SK-MEL-5 (cell line): ENCODE data around the gene CLSTN2. TPM values are rescaled to one million over a fixed set of nuclear protein-coding genes. Genes with fewer than 3 reads are reported as not detected.
A peak's percentile ranks its signal among the peaks of the same experiment; 100 is the strongest.

Experiments used
- DNase-seq: peaks from one replicate; pipeline ENCODE4 v3.0.0-alpha.2; 2016; ENCODE audit warnings: low read depth, low spot score
- in situ Hi-C: cut with HindIII; loops from 2 replicates; pipeline ENCODE4 v1.10.0; 2016; ENCODE audit warnings: low sequenced_read_pairs, high pct_unique_total_duplicates, low pct_unique_long_range_greater_than_20kb
- total RNA-seq: library from RNA; depleted of rRNA; stranded (reverse); fragments of >200 nt; shearing (Covaris generic); gene quantifications from 2 replicates; pipeline ENCODE4 v1.2.3, GENCODE V29; 2014

CLSTN2 gene
- total RNA-seq, 1 experiment from 2014 or later: not detected

DNA sequence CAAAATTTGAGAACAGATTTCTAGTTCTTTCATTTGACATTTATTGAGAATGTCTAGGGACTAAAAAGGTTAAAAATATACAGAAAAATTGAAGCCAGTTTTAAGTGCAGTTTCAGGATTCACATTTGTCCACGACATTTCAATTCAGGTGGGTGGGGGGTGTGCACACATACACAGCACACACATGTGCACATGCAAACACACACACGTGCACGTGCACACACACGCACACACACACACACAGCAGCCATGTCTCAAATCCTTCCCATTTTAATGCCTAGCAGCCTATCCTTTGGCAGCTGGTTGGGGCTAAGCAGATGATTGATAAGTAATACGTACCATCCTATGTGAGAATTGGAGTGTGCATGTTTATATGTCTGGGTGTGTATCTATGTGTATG, 504.5 kb downstream of the CLSTN2 start:
- in situ Hi-C loops: no loop called here
- no peak for DNase-seq

DNA sequence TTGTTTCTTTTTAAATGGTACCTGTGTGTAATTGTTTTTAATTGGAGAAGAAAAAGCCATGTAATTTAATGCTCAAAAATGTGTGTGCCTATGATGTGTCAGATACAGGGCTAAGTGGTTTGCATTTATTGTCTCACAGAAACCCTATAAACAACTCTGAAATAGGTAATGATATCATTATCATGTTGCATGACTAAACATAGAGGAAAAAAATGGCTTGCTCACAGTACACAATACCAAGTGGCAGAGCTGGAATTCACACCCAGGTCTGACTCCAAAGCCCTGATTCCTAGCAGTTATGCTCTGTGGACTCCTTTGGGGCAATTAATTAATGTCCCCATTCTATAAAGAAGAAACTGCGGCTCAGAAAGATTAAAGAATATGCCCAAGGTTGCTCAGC, 505.5 kb downstream of the CLSTN2 start:
- no peak for DNase-seq
- in situ Hi-C loops: no loop called here

DNA sequence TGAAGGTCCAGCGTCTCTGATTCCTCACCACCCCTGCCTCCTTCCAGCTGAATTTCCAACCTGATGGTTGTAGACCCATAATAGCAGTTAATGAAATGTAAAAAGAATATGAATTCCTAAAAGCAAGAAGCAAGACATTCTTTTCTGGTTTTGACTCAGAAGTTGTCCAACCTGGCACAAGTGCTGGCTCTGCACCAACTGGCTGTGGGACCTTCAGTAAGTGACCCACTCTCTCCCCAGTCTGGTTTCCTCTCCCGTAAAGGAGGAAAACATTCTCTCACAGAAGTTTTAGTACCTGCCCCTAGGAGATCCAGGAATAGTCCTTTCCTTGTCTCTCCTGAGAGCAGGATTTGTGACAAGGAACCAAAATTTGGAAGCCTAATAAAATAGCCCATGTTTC, 506.0 kb downstream of the CLSTN2 start:
- no peak for DNase-seq
- in situ Hi-C loops: no loop called here

DNA sequence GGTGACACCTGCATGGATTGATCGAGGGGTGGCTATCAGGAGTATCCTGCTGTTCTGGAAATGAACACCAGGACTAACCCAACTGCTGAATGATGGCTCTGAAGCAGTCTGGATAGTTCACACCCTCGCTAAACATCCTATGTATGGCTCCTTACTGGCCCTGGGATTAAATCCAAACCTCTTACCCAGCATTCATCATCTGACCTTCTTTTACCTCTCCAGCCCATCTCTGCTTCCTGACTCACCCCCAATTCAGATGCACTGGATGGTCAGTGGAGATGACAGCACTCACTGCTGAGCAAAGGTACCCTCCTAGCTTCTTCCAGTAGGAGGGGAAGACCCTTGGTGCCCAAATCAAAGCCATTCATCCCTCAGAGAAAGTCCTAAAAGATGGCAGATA, 507.6 kb downstream of the CLSTN2 start:
- no peak for DNase-seq
- in situ Hi-C loops: no loop called here

GRCh38 chr3:140443073-140443472, 508.1 kb downstream of the CLSTN2 start:
- in situ Hi-C loops: no loop called here
- DNase-seq: no peak

DNA sequence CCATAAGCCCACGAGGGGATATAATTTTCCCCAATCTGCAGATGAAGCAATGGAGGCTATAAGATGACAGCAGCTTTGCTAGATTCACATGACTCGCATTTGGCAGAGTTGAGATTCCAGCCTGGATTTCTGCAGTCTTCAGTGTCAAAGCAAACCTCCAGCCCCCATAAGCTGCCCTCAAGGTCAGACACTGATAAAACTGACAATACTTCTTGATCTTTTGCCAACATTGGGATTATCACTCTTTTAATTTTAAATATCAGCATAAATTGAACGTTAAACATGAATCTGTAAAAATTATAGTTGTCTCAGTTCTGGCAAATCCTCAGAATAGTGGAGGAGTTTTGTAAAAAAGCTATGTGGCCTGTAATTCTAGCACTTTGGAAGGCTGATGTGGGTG, 508.8 kb downstream of the CLSTN2 start:
- no peak for DNase-seq
- in situ Hi-C loops: no loop called here

- in situ Hi-C loops: no loop called here
- no peak for DNase-seq
Measured at GRCh38 chr3:140446734-140447133, 511.7 kb downstream of the CLSTN2 start.

GRCh38 chr3:140447136-140447535, 512.2 kb downstream of the CLSTN2 start:
- in situ Hi-C loops: no loop called here
- no peak for DNase-seq

DNA sequence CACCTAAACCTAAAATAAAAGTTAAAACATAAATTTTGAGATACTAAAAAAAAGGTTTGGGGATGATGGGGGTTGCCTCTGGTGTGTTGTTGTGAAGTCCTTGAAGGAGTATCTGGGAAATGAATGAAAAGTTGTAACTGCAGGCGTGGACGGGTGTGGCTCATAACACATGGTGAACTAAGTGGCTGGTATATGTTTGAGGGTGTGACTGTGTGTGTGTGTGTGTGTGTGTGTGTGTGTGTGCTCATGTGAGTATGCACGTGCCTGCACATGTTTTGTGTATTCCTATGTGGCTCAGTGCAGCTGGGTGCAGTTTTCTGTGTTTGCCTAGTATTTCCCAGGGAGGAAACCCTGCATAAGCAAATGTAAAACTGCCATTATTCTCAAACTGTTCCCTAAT, 513.0 kb downstream of the CLSTN2 start:
- DNase-seq: no peak
- in situ Hi-C loops: no loop called here

GRCh38 chr3:140449413-140450256, 514.6 kb downstream of the CLSTN2 start:
- no peak for DNase-seq
- in situ Hi-C loops: no loop called here

- no peak for DNase-seq
- in situ Hi-C loops: no loop called here
Measured at GRCh38 chr3:140453750-140454149, 518.8 kb downstream of the CLSTN2 start.

DNA sequence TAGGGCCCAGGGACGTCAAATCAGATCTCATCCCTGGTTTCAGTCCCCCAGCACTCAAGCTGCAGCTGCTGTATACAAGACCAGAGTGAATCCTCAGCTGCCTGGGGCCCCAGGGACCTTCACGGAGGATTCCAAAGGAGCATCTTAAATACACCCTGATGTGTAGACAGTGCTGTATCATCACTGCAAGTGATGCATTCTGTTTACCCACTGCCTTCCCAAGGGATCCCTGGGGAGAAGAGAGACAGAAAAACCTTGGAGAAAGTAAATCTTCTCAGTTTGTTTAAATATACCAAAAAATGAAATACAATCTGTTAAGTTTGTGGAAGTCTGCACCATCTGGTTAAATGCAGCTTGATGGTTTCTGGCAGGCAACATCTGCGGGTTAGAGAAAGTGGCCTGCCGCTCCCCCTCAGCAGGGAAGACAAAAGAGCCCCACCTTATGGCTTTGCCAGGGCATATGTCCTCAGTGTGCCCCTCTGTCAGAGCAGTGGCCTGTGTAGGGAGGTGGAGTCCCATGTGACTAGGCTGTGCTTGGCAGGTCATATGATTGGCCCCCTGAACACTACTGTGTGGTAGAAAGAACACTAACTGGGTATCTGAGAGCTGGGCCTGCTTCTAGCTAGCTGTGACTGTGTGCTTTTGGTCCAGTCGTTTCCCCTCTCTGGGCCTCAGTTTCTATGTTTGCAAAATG, 520.7 kb downstream of the CLSTN2 start:
- no peak for DNase-seq
- in situ Hi-C loops: no loop called here

- in situ Hi-C loops: no loop called here
- DNase-seq: no peak
Measured at GRCh38 chr3:140456974-140457373, 522.0 kb downstream of the CLSTN2 start.

- in situ Hi-C loops: no loop called here
- no peak for DNase-seq
Measured at GRCh38 chr3:140459462-140459861, 524.5 kb downstream of the CLSTN2 start.

DNA sequence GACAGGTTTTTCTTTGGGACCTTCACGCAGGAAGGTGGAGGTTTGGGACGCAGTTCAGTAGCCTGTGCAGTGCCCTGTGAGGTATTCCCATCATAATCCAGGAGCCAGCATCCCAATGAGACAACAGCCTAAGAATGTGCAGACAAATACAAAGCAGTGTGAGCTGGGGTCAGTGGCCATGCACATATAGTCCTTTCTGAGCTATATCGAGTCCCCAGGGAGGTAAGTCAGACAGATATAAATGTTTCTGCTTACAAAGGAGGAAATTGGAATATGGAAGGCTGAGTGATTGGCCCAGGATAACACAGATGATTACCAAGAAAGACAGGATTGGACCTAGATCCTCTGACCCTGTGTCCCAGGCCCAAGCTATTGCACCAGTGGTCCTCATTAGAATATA, 526.3 kb downstream of the CLSTN2 start:
- in situ Hi-C loops: no loop called here
- no peak for DNase-seq

DNA sequence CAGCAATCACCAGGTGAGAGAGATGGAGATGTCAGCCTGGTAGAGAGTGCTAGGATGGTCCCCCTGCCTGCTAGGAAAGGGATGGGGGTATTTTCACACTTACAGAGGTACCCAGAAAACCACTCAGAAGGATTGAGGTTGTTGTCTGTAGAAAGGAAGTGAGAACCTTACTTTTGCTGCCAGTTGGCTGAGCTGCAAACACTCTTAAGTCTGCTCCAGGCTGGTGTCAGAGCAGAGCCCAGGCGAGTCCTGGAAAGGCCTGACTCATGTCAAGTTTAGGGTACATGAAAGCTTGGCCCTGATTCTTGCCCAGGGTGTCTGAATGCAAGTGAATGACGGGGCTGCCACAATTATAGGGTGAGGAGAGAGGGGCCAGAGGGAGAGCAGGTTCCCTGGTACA, 528.4 kb downstream of the CLSTN2 start:
- DNase-seq: no peak
- in situ Hi-C loops: no loop called here

- in situ Hi-C loops: no loop called here
- DNase-seq: no peak
Measured at GRCh38 chr3:140465988-140466387, 531.0 kb downstream of the CLSTN2 start.

DNA sequence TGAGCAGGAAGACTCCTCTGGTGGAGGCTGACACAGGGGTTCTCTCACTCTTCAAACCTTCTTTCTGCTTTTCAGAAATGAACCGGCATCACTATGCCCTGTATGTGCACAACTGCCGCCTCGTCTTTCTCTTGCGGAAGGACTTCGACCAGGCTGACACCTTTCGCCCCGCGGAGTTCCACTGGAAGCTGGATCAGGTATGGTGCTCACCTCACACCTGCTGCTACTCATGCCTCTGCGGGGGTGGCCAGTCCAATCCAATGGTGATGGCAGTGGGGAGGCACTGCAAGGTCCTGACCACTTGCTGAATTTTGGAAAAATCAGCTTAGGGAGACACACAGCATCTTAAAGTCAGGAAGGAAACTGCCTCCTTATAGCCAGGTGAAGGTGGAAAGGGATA, 531.5 kb downstream of the CLSTN2 start:
- in situ Hi-C loops: no loop called here

DNA sequence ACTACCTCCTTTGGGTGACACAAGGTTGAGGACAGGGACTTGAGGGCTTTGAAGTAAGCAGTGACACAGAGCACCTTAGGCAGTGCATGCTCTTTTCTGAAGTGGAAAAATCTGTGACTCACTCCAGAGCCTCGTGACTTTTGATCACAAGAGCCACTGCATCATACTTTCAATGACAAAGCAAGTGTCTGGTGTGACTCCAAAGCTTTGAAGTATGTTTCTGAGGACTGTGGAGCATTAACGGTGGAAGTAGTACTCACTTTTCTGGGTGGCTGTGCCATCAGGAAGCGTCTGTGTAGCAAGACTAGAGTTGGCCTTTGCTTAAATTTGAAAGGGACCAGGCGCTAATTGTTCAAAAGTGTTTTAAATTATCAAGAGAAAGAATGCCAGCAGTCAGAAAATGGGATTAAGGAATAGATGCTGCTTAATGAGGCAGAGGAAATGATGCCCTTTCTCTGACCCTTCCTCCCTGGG, 532.2 kb downstream of the CLSTN2 start:
- peak; percentile 38 for DNase-seq
- in situ Hi-C loops: no loop called here

More for the DNA sequence above, 531.5 kb downstream of the CLSTN2 start:
- no peak for DNase-seq
